ENCODE measurements around the gene IL2RA. TPM values are rescaled to one million over a fixed set of nuclear protein-coding genes. Genes with fewer than 3 reads are reported as not detected.

IL2RA gene
- total and polyA plus RNA-seq, 9 of the 15 experiments (the other 6 are each of a cell fraction or from before 2014, with no cell fraction given) = 0.95 TPM; not detected in 8

GRCh38 chr10:5975641-5976473 is 86.3 kb downstream of the IL2RA start (continued):
- no peak for TF ChIP-seq PBX2 (CRISPR knock-in tag; IDR thresholded peaks at IDR 0.05; ENCODE audit: low read depth)
- no peak for TF ChIP-seq PBX2 (tag; conservative IDR thresholded peaks at IDR 0.05; ENCODE audit: low read depth)
- no peak for TF ChIP-seq CHD7 (IDR thresholded peaks at IDR 0.05; ENCODE audit: low read depth, low read length)
- TF ChIP-seq KLF6 (CRISPR knock-in tag; IDR thresholded peaks at IDR 0.05; ENCODE audit: borderline replicate concordance) = no peak
- TF ChIP-seq KDM4B (IDR thresholded peaks at IDR 0.05; ENCODE audit: borderline replicate concordance in 2 of 2, low read depth in 1 of 2) = no peak
- TF ChIP-seq SNRNP70 (optimal IDR thresholded peaks at IDR 0.05; ENCODE audit: low read depth, low read length) = no peak
- TF ChIP-seq CCAR2 (IDR thresholded peaks at IDR 0.05; ENCODE audit: low read depth, low read length) = no peak
- TF ChIP-seq ZNF445 (CRISPR knock-in tag; IDR thresholded peaks at IDR 0.05; ENCODE audit: low read depth) = no peak
- TF ChIP-seq MBD2 (IDR thresholded peaks at IDR 0.05; ENCODE audit: borderline replicate concordance, low read depth) = no peak
- no peak for TF ChIP-seq FOS (IDR thresholded peaks at IDR 0.05; ENCODE audit: extremely low read depth, insufficient read length)
- TF ChIP-seq HMG20A (CRISPR knock-in tag; conservative IDR thresholded peaks at IDR 0.05) = no peak
- TF ChIP-seq MTA2 (IDR thresholded peaks at IDR 0.05; ENCODE audit: low read depth) = no peak
